ENCODE data around the gene FHAD1. TPM values are rescaled to one million over a fixed set of nuclear protein-coding genes. Genes with fewer than 3 reads are reported as not detected.

The FHAD1 gene
- total and polyA plus RNA-seq, 9 of the 15 experiments (the other 6 are each of a cell fraction or from before 2014, with no cell fraction given), result 0.32 to 2.1 (median 1.5) TPM; not detected in 1

DNA sequence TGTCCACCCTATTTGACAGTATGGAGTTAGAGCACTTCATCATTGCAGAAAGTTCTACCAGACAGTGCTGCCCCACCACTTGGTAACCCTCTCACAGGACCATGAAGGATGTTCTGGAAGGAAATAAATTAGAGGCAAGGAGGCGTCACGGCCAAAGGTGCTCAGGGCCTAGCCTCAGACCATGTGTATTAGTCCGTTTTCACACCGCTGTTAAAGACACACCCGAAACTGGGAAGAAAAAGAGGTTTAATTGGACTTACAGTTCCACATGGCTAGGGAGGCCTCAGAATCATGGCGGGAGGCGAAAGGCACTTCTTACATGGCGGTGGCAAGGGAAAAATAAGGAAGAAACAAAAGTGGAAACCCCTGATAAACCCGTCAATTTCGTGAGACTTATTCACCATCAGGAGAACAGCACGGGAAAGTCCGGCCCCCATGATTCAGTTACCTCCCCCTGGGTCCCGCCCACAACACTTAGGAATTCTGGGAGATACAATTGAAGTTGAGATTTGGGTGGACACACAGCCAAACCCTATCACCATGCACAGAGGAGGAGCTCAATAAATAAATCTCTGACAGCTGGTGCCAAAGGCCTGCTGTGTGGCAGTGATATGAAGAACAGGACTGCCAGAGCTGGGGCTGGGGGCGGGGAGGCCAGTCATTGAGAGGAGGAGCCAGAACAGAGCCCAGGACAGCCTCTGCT lies 75.8 kb downstream of the FHAD1 start (continued):
- TF ChIP-seq, protein P1, sequence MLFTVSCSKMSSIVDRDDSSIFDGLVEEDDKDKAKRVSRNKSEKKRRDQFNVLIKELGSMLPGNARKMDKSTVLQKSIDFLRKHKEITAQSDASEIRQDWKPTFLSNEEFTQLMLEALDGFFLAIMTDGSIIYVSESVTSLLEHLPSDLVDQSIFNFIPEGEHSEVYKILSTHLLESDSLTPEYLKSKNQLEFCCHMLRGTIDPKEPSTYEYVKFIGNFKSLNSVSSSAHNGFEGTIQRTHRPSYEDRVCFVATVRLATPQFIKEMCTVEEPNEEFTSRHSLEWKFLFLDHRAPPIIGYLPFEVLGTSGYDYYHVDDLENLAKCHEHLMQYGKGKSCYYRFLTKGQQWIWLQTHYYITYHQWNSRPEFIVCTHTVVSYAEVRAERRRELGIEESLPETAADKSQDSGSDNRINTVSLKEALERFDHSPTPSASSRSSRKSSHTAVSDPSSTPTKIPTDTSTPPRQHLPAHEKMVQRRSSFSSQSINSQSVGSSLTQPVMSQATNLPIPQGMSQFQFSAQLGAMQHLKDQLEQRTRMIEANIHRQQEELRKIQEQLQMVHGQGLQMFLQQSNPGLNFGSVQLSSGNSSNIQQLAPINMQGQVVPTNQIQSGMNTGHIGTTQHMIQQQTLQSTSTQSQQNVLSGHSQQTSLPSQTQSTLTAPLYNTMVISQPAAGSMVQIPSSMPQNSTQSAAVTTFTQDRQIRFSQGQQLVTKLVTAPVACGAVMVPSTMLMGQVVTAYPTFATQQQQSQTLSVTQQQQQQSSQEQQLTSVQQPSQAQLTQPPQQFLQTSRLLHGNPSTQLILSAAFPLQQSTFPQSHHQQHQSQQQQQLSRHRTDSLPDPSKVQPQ (CRISPR knock-in tag; IDR thresholded peaks at IDR 0.05; ENCODE audit: borderline replicate concordance), result no peak
- TF ChIP-seq, protein P2, sequence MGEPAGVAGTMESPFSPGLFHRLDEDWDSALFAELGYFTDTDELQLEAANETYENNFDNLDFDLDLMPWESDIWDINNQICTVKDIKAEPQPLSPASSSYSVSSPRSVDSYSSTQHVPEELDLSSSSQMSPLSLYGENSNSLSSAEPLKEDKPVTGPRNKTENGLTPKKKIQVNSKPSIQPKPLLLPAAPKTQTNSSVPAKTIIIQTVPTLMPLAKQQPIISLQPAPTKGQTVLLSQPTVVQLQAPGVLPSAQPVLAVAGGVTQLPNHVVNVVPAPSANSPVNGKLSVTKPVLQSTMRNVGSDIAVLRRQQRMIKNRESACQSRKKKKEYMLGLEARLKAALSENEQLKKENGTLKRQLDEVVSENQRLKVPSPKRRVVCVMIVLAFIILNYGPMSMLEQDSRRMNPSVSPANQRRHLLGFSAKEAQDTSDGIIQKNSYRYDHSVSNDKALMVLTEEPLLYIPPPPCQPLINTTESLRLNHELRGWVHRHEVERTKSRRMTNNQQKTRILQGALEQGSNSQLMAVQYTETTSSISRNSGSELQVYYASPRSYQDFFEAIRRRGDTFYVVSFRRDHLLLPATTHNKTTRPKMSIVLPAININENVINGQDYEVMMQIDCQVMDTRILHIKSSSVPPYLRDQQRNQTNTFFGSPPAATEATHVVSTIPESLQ (CRISPR knock-in tag; IDR thresholded peaks at IDR 0.05), result no peak
- TF ChIP-seq SMC3 (conservative IDR thresholded peaks at IDR 0.05; ENCODE audit: insufficient read depth, low read depth, low read length), result no peak
- peak; percentile 50; the same call in 1 of the 2 replicates for TF ChIP-seq FOXM1 (IDR thresholded peaks at IDR 0.05; ENCODE audit: low read depth)
- no peak for TF ChIP-seq FOXM1 (CRISPR knock-in tag; IDR thresholded peaks at IDR 0.05; ENCODE audit: low read depth)
- no peak for TF ChIP-seq ARID2 (IDR thresholded peaks at IDR 0.05)
- no peak for TF ChIP-seq ZNF551 (CRISPR knock-in tag; IDR thresholded peaks at IDR 0.05)
- no peak for TF ChIP-seq SRSF1 (IDR thresholded peaks at IDR 0.05; ENCODE audit: low read depth, low read length)
- no peak for TF ChIP-seq CREBBP (IDR thresholded peaks at IDR 0.05; ENCODE audit: low read depth, low read length)
- TF ChIP-seq EP300 (IDR thresholded peaks at IDR 0.05; ENCODE audit: low read length), result peak; percentile 50; the same call in 1 of the 2 replicates
- no peak for TF ChIP-seq ZFP30 (CRISPR knock-in tag; IDR thresholded peaks at IDR 0.05; ENCODE audit: borderline replicate concordance)
- TF ChIP-seq, protein P3, sequence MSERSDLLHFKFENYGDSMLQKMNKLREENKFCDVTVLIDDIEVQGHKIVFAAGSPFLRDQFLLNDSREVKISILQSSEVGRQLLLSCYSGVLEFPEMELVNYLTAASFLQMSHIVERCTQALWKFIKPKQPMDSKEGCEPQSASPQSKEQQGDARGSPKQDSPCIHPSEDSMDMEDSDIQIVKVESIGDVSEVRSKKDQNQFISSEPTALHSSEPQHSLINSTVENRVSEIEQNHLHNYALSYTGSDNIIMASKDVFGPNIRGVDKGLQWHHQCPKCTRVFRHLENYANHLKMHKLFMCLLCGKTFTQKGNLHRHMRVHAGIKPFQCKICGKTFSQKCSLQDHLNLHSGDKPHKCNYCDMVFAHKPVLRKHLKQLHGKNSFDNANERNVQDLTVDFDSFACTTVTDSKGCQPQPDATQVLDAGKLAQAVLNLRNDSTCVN (CRISPR knock-in tag; IDR thresholded peaks at IDR 0.05), result no peak
- no peak for TF ChIP-seq ZNF134 (CRISPR knock-in tag; conservative IDR thresholded peaks at IDR 0.05)
- TF ChIP-seq, protein P4, sequence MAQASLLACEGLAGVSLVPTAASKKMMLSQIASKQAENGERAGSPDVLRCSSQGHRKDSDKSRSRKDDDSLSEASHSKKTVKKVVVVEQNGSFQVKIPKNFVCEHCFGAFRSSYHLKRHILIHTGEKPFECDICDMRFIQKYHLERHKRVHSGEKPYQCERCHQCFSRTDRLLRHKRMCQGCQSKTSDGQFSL (CRISPR knock-in tag; IDR thresholded peaks at IDR 0.05), result no peak
- TF ChIP-seq, protein P4 (tag; IDR thresholded peaks at IDR 0.05), result no peak
- TF ChIP-seq, protein P5, sequence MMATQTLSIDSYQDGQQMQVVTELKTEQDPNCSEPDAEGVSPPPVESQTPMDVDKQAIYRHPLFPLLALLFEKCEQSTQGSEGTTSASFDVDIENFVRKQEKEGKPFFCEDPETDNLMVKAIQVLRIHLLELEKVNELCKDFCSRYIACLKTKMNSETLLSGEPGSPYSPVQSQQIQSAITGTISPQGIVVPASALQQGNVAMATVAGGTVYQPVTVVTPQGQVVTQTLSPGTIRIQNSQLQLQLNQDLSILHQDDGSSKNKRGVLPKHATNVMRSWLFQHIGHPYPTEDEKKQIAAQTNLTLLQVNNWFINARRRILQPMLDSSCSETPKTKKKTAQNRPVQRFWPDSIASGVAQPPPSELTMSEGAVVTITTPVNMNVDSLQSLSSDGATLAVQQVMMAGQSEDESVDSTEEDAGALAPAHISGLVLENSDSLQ (IDR thresholded peaks at IDR 0.05), result peak; percentile 70
- no peak for TF ChIP-seq ETV5 (CRISPR knock-in tag; IDR thresholded peaks at IDR 0.05; ENCODE audit: low read depth)
- TF ChIP-seq MAFG (tag; conservative IDR thresholded peaks at IDR 0.05), result no peak
- TF ChIP-seq FOXJ2 (tag; IDR thresholded peaks at IDR 0.05), result no peak
- TF ChIP-seq TRIM24 (IDR thresholded peaks at IDR 0.05), result 0 out of 4 replicates have a peak, but pooled peaks of 1 of the 2 experiments have one; percentile 27
- no peak for TF ChIP-seq ZNF668 (CRISPR knock-in tag; IDR thresholded peaks at IDR 0.05)

Measured in K562 (cell line).